Measurements from ENCODE around the gene USH1C. TPM values are rescaled to one million over a fixed set of nuclear protein-coding genes. Genes with fewer than 3 reads are reported as not detected.

The USH1C gene
- total and polyA plus RNA-seq, 2 of the 13 experiments (the other 11 are each of a cell fraction or from before 2014, with no cell fraction given): not detected

GRCh38 chr11:17518366-17518765, 25.9 kb downstream of the USH1C start:
- BruUV-seq (replicated peaks): no TSS peak
- CTCF ChIA-PET (ENCODE audit: low intra/inter-chr PET ratio, low total read pairs): no interaction called here
- TF ChIP-seq GPN1 (CRISPR knock-in tag; IDR thresholded peaks at IDR 0.05; ENCODE audit: borderline replicate concordance) (no peak), SPEN (CRISPR knock-in tag; IDR thresholded peaks at IDR 0.05; ENCODE audit: low read depth) (no peak), ZNF646 (CRISPR knock-in tag; IDR thresholded peaks at IDR 0.05) (no peak)
- in situ Hi-C loops (cut with HindIII; ENCODE audit: extremely low pct_ligation_motif_present, low pct_unique_long_range_greater_than_20kb) (loop anchor here (25.0 kb wide), 1 partner anchor 281 kb away; no protein-coding TSS in a partner anchor), intact Hi-C loops (cut with micrococcal nuclease; ENCODE audit: unreplicated experiment) (no loop called here)
- no peak overlapping the region for H3K9ac ChIP-seq (ENCODE audit: insufficient read depth, low read depth, low read length)
- H3K4me3 ChIP-seq (replicated peaks in 1 of 3; ENCODE audit: insufficient read depth in 1 of 3, low read depth in 2 of 3, low read length in 3 of 3): no peak overlapping the region
- DNase-seq (ENCODE audit: low spot score) (no peak), ATAC-seq (no peak), FAIRE-seq (no peak)
- no peaks in the 10 kb centered on the region for H3K36me3 ChIP-seq (replicated peaks in 1 of 2; ENCODE audit: control insufficient read depth in 1 of 2, insufficient read depth in 2 of 2, low read length in 2 of 2)
- H3K27me3 ChIP-seq (ENCODE audit: control insufficient read depth in 1 of 2, insufficient read depth in 2 of 2, low read length in 2 of 2): peaks cover 1 to 5% of the 10 kb centered on the region in 2 experiments; a peak in 3 of 5 replicates
- H3K4me1 ChIP-seq (ENCODE audit: insufficient read depth, low read length): no peaks in the 10 kb centered on the region
- H3K27ac ChIP-seq (ENCODE audit: extremely low read length, insufficient read depth, low read length): no peak overlapping the region
- H3K4me2 ChIP-seq (ENCODE audit: low read depth, low read length): no peak overlapping the region
- no peaks in the 10 kb centered on the region for H3K79me2 ChIP-seq (ENCODE audit: insufficient read depth, low read length)
- WGBS (ENCODE audit: low lambda C conversion rate): 20% methylated on average over 2 of the region's 2 CpGs
- no peaks in the 10 kb centered on the region for H3K9me3 ChIP-seq (ENCODE audit: low read length)
- POLR2A ChIA-PET: no interaction called here
- no peaks in the 10 kb centered on the region for H4K20me1 ChIP-seq (ENCODE audit: insufficient read depth, low read length)
- H2AFZ ChIP-seq (ENCODE audit: low read length): no peak overlapping the region
